Endothelial cell of umbilical vein (primary cell): Measurements from ENCODE around the gene SMIM41. TPM values are rescaled to one million over a fixed set of nuclear protein-coding genes. Genes with fewer than 3 reads are reported as not detected.

Experiments
- BruUV-seq: library from RNA; stranded (reverse); fragments of 400-500 nt; replicated peaks from 2 replicates; lab custom pipeline; 2021; lab: Mats Ljungman, UMichigan
- CTCF ChIA-PET: fragments of 300-600, 350-600 bp; sonication (Branson Sonifier 250); formaldehyde crosslinking; loops from one replicate; lab custom pipeline; 2021; ENCODE audit warnings: antibody characterized with exemption, inconsistent platforms; lab: Charles Lee
- POLR2A ChIA-PET: fragments of 300-600, 350-600 bp; sonication (Branson Sonifier 250); formaldehyde crosslinking; loops from one replicate; lab custom pipeline; 2021; ENCODE audit warnings: antibody characterized with exemption, inconsistent platforms; lab: Charles Lee
- DNase-seq: peaks from one replicate; pipeline ENCODE4 v3.0.0-alpha.2; 2011; ENCODE audit warnings: low read depth, low spot score
- FAIRE-seq: peaks from 2 replicates; lab custom pipeline; 2011; peaks lifted over from hg19 to GRCh38; lab: Jason Lieb, UNC
- H2AFZ ChIP-seq: 2 replicates; pipeline ENCODE4 v1.6.0; 2012; ENCODE audit warnings: low read depth, low read length, control low read depth, inconsistent platforms
- H3K27ac ChIP-seq: 2 replicates; pipeline ENCODE4 v1.5.1; 2011; ENCODE audit warnings: low read depth, mild to moderate bottlenecking, control low read depth, low read length, moderate library complexity; ENCODE audit not compliant: insufficient read depth
- H3K27me3 ChIP-seq, 2 experiments: 2 replicates each; pipeline versions ENCODE4 v1.6.0 to v1.6.1; 2011; ENCODE audit warnings: low read length in 2 of 2, mixed read lengths in 1 of 2; ENCODE audit not compliant: control insufficient read depth in 2 of 2, insufficient read depth in 2 of 2
- H3K36me3 ChIP-seq, 2 experiments: 2 replicates in 1 of 2; 3 replicates in 1 of 2; pipeline ENCODE4 v1.5.1; 2011; ENCODE audit warnings: low read length in 2 of 2, mild to moderate bottlenecking in 1 of 2, moderate library complexity in 1 of 2; ENCODE audit not compliant: control insufficient read depth in 2 of 2, insufficient read depth in 2 of 2; ENCODE audit errors: extremely low read depth in 1 of 2
- H3K4me1 ChIP-seq: 3 replicates; pipeline ENCODE4 v1.5.1; 2011; ENCODE audit warnings: mild to moderate bottlenecking, low read length; ENCODE audit not compliant: control insufficient read depth, insufficient read depth; ENCODE audit errors: extremely low read depth
- H3K4me2 ChIP-seq: 2 replicates; pipeline ENCODE4 v1.6.1; 2011; ENCODE audit warnings: low read length, control low read depth, mixed read lengths; ENCODE audit not compliant: insufficient read depth
- H3K4me3 ChIP-seq, 3 experiments: fragments of 200-600 bp in 1 of 3; sonication (generic), shearing (Covaris generic) in 1 of 3; replicated peaks in 1 of 3; 2 replicates each; pipeline ENCODE4 v1.5.1; 2011 to 2016; ENCODE audit warnings: control low read depth in 3 of 3, low read length in 3 of 3, mild to moderate bottlenecking in 2 of 3, inconsistent platforms in 1 of 3, low read depth in 1 of 3, moderate library complexity in 1 of 3; ENCODE audit not compliant: insufficient read depth in 1 of 3
- H3K79me2 ChIP-seq: 2 replicates; pipeline ENCODE4 v1.6.0; 2012; ENCODE audit warnings: low read length, inconsistent platforms; ENCODE audit not compliant: control insufficient read depth, insufficient read depth
- H3K9ac ChIP-seq: replicated peaks from 2 replicates; pipeline ENCODE3; 2011; ENCODE audit warnings: low read length, control low read depth; ENCODE audit not compliant: insufficient read depth; ENCODE audit errors: extremely low read depth
- H3K9me1 ChIP-seq: replicated peaks from 3 replicates; pipeline ENCODE4 v1.6.0; 2011; ENCODE audit warnings: mild to moderate bottlenecking, low read length; ENCODE audit not compliant: control insufficient read depth, insufficient read depth; ENCODE audit errors: extremely low read depth
- H3K9me3 ChIP-seq: replicated peaks from 2 replicates; pipeline ENCODE4 v1.5.1; 2012; ENCODE audit warnings: low read length, inconsistent platforms; ENCODE audit not compliant: control insufficient read depth, insufficient read depth
- H4K20me1 ChIP-seq: replicated peaks from 2 replicates; pipeline ENCODE3; 2011; ENCODE audit warnings: mild to moderate bottlenecking, low read length; ENCODE audit not compliant: control insufficient read depth, insufficient read depth; ENCODE audit errors: extremely low read depth
- EZH2 ChIP-seq: IDR thresholded peaks from 2 replicates; pipeline ENCODE4 v1.6.1; 2012; ENCODE audit warnings: borderline replicate concordance, low read depth, mild to moderate bottlenecking, moderate library complexity, low read length, inconsistent platforms; ENCODE audit not compliant: severe bottlenecking
- FOS ChIP-seq: IDR thresholded peaks from 2 replicates; pipeline ENCODE4 v1.6.1; 2011; ENCODE audit warnings: mild to moderate bottlenecking, low read length, moderate library complexity, borderline replicate concordance; ENCODE audit not compliant: insufficient read depth
- GATA2 ChIP-seq: IDR thresholded peaks from 2 replicates; pipeline ENCODE4 v1.7.0; 2011; ENCODE audit warnings: low read depth, mild to moderate bottlenecking, moderate library complexity, mixed read lengths, low read length; ENCODE audit not compliant: insufficient read length, insufficient read depth
- JUN ChIP-seq: IDR thresholded peaks from 2 replicates; pipeline ENCODE4 v1.6.1; 2011; ENCODE audit warnings: borderline replicate concordance, low read depth; ENCODE audit not compliant: insufficient read length, insufficient read depth
- MAX ChIP-seq: IDR thresholded peaks from 2 replicates; pipeline ENCODE4 v1.6.1; 2011; ENCODE audit not compliant: insufficient read depth, insufficient read length
- MYC ChIP-seq: IDR thresholded peaks from one replicate; pipeline ENCODE4 v1.6.1; 2011; ENCODE audit warnings: mild to moderate bottlenecking, low read depth, low read length
- POLR2A ChIP-seq: IDR thresholded peaks from 2 replicates; pipeline ENCODE4 v1.6.1; 2012; ENCODE audit warnings: low read depth, mild to moderate bottlenecking, control low read depth, low read length
- POLR2AphosphoS5 ChIP-seq: IDR thresholded peaks from 2 replicates; pipeline ENCODE4 v1.6.1; 2012; ENCODE audit warnings: low read depth, mild to moderate bottlenecking, control low read depth, low read length, moderate library complexity; ENCODE audit not compliant: insufficient read depth
- dilution Hi-C: fragments of 300-500 bp; cut with MboI; formaldehyde crosslinking; loops from one replicate; pipeline ENCODE4 v1.15.0; 2019; ENCODE audit warnings: low sequenced_read_pairs; ENCODE audit not compliant: extremely low pct_ligation_motif_present
- intact Hi-C: fragments of 100-400 bp; cut with micrococcal nuclease; formaldehyde crosslinking; loops from one replicate; pipeline ENCODE4 v1.10.0; 2022
- polyA plus RNA-seq, 4 experiments: library from polyadenylated mRNA; depleted of rRNA in 3 of 4; stranded (reverse) in 3 of 4; unstranded in 1 of 4; fragments of >200 nt; gene quantifications; 2 replicates each; pipeline versions ENCODE4 v1.2.1 to v1.2.3, GENCODE V29; 2011 to 2012; ENCODE audit warnings: missing spikeins in 1 of 4
- total RNA-seq: library from RNA; stranded (reverse); gene quantifications from 2 replicates; pipeline ENCODE4 v1.2.3, GENCODE V29; 2021
- TF ChIP-seq, protein P1 (sequence below), 2 donors: IDR thresholded peaks; 1 replicate in 1 of 2; 2 replicates in 1 of 2; pipeline ENCODE4 v1.5.1; 2011; ENCODE audit warnings: low read length in 2 of 2, mild to moderate bottlenecking in 2 of 2, moderate library complexity in 2 of 2, control low read depth in 1 of 2, inconsistent platforms in 1 of 2, low read depth in 1 of 2; ENCODE audit not compliant: insufficient read depth in 1 of 2; ENCODE audit errors: extremely low read depth in 1 of 2

The SMIM41 gene
- total and polyA plus RNA-seq, 2 donors (not counting 3 experiments of a cell fraction or from before 2014, with no cell fraction given): not detected

DNA sequence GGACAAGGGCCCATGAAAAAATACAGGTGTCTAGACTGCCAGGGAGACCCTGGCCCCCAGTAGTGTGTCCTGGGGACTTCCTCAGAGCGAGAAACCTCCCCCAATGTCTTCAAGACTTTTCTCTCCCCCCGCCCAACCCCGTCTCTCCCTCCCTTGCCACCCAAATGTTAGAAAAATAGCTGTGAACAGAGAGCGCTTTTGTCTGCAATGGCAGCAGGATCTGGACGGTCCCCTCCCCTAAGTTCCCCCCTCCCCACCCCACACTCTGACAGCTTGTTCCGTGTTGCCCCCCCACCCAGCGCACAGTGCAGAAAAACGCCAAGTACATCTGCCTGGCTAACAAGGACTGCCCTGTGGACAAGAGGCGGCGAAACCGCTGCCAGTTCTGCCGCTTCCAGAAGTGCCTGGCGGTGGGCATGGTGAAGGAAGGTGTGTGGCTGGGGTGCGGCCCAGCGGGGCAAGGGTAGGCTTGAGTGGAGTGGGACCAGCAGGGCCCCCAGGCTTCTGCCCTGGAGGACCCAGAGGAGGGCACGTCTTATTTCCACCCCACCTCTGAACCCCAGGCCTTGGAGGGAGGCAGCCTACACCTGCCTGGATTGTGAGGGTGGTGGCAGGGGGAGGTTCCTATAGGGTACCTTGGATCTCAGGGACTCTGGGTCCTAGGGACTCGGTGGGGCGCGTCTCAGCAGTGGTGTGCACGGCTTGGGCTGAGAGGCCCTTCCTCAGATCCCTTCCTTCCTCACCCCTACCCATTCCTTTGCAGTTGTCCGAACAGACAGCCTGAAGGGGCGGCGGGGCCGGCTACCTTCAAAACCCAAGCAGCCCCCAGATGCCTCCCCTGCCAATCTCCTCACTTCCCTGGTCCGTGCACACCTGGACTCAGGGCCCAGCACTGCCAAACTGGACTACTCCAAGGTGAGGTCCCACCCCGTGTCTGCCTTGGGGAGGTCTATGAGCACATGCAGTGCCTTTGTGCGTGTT lies 23.5 kb upstream of the SMIM41 start:
- no peaks in the 10 kb centered on the region for H4K20me1 ChIP-seq
- H3K9me1 ChIP-seq: no peaks in the 10 kb centered on the region
- DNase-seq (no peak), FAIRE-seq (no peak)
- no TSS peak for BruUV-seq
- H2AFZ ChIP-seq: no peak overlapping the region
- no peak overlapping the region for H3K4me3 ChIP-seq
- no peaks in the 10 kb centered on the region for H3K27me3 ChIP-seq
- dilution Hi-C loops (no loop called here), intact Hi-C loops (no loop called here)
- H3K36me3 ChIP-seq: no peaks in the 10 kb centered on the region
- H3K4me1 ChIP-seq: peaks cover 7% of the 10 kb centered on the region
- no peak overlapping the region for H3K9ac ChIP-seq
- ChIA-PET CTCF (interaction anchor here (0.6 to 1.1 kb wide), 4 partner anchors 10 to 66 kb away, joined by 3 to 5 read pairs (median 3); no protein-coding TSS in a partner anchor), POLR2A (no interaction called here)
- no peaks in the 10 kb centered on the region for H3K9me3 ChIP-seq
- H3K27ac ChIP-seq: no peak overlapping the region
- no peaks in the 10 kb centered on the region for H3K79me2 ChIP-seq
- TF ChIP-seq POLR2A (no peak), POLR2AphosphoS5 (no peak), FOS (no peak), JUN (no peak), GATA2 (no peak), MAX (no peak), EZH2 (no peak), MYC (no peak)
- TF ChIP-seq, protein P1, sequence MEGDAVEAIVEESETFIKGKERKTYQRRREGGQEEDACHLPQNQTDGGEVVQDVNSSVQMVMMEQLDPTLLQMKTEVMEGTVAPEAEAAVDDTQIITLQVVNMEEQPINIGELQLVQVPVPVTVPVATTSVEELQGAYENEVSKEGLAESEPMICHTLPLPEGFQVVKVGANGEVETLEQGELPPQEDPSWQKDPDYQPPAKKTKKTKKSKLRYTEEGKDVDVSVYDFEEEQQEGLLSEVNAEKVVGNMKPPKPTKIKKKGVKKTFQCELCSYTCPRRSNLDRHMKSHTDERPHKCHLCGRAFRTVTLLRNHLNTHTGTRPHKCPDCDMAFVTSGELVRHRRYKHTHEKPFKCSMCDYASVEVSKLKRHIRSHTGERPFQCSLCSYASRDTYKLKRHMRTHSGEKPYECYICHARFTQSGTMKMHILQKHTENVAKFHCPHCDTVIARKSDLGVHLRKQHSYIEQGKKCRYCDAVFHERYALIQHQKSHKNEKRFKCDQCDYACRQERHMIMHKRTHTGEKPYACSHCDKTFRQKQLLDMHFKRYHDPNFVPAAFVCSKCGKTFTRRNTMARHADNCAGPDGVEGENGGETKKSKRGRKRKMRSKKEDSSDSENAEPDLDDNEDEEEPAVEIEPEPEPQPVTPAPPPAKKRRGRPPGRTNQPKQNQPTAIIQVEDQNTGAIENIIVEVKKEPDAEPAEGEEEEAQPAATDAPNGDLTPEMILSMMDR (IDR thresholded peaks at IDR 0.05; ENCODE audit: extremely low read depth in 1 of 2, insufficient read depth in 1 of 2, low read depth in 1 of 2, low read length in 2 of 2): no peak
- H3K4me2 ChIP-seq: no peak overlapping the region
